NCI-H526 (cell line): Measurements from ENCODE around the gene PEX5L.

Experiments used
- DNase-seq, 2 experiments: peaks; one replicate each; lab custom pipeline; 2025; lab: John Stamatoyannopoulos, UW

PEX5L gene

DNA sequence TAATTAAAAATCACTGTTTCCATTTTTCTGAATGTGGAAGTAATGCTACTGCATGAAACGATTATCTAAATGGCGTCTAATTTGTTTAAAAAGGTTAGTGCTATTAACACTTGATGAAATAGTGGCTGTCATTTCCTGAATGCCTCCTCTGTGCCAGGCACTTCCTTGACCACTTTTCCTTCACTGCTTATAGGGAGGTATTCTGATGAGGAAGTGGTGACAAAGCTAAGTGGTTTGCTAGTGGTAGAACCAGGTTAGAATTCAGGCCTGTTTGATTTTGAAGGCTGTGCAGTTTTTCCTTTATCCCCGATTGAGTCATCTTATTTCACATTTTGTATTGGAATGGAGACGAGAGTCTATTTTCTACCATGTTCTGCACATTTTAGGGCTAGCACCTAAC is 264.9 kb downstream of the PEX5L start:
- DNase-seq, result no peak

DNA sequence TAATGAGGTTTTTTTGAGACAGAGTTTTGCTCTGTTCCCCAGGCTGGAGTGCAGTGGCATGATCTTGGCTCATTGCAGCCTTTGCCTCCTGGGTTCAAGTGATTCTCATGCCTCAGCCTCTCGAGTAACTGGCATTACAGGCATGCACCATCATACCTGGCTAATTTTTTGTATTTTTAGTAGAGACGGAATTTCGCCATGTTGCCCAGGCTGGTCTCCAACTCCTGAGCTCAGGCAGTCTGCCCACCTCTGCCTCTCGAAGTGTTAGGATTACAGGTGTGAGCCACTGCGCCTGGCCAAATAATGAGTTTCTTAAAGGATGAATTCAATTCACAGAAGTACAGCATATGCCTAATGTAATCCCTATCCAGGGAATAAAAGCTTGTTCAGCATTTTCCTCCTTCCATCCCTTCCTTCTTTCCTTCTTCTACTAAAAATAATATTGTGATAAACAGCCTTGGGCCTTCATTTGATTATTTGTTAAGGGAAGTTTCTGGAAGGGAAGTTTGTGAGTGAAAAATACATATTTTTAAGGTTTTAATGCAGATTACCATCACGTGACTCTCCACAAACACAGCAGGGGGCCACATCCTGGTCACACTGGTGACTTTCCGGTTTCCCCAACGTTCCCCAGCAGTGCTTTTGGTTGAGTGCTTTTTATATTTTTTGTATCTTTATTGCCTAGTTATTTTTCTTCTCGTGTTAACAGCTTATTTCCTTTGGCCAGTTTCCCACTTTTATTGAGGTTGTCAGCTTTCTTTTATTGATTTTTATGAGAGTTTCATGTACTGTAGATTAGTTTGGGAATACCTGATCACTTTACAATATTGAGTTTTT is 267.1 kb downstream of the PEX5L start:
- no peak for DNase-seq

DNA sequence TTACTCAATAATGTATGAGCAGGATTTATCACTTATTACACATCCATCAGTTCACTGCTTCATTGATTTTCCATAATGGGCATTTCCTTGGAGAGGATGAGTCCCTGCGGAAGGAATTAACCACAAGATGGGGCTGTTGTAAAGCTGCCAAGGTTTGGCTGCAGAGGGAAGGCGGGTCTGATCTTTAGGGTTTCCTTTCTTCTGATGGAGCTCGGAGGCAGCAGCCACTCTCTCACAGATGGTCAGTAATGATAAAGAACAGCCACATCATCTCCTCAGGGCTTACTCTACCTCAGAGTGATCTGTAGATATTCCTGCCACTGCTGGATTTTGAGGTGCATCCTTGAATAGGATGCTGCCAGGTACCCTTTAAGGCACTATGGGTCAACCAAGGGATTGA is 268.7 kb downstream of the PEX5L start:
- DNase-seq, result peak; percentile 42 to 69

DNA sequence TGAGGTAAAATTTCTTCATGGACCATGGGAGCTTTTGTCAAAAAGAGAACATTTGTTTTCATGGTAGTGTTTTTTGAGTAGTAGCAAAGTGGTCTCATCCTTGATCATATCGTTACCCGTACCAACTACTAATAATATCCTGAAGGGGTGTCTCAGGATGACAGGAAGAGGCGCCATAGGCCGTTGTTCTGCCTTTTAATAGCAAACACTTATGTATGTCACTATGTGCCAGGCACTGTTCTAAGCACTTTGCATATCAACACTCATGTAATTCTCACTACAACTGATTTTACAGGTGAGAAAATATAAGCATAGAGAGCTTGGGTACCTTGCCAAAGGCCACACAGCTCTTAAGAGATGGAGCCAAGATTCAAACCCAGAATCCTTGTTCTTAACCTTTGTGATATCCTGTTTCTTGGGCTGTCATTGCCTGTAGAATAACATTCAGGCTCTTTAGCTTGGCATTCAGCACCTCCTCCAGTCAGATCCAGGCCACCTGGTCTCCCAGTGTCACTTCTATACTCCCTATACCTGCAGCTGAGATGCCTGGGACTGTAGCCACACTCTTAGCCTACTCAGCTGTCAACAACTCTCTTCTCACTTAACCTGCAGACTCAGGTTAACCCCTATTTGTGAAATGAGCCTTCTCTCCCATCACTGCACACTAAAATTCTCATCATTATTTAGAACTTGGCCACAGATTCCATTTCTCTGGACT is 270.2 kb downstream of the PEX5L start:
- no peak for DNase-seq

DNA sequence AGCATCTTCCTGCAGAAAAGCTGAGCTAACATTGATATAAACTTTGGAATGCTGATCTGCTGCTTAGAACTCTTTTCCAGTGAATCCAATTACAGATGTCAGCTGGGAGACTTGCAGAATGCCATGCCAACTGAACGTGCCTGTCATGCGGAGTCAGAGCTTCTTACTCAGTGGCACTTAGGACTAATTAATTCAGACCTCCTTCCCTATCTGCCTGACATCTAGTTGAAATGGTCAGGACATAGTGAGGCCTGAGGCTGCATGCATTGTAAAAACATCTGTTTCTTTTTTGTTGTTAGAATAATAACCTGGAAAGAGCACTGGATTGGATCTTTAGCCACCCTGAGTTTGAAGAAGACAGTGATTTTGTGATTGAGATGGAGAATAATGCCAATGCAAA is 271.3 kb downstream of the PEX5L start:
- DNase-seq, result no peak

DNA sequence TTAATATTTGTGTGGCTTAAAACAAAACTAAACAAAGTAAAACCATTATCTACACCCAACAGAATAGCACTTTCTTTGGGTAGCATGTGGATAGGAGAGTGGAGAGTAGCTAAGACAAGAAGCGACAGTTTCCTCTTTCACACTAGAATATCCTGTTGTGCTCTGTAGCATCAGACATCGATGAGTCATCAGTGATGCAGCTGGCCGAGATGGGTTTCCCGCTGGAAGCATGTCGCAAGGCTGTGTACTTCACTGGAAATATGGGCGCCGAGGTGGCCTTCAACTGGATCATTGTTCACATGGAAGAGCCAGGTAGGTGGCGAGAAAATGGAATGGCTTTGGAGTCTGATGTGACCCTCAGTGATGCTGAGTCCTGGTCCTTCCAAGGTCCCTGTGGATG is 275.8 kb downstream of the PEX5L start:
- DNase-seq, result no peak

DNA sequence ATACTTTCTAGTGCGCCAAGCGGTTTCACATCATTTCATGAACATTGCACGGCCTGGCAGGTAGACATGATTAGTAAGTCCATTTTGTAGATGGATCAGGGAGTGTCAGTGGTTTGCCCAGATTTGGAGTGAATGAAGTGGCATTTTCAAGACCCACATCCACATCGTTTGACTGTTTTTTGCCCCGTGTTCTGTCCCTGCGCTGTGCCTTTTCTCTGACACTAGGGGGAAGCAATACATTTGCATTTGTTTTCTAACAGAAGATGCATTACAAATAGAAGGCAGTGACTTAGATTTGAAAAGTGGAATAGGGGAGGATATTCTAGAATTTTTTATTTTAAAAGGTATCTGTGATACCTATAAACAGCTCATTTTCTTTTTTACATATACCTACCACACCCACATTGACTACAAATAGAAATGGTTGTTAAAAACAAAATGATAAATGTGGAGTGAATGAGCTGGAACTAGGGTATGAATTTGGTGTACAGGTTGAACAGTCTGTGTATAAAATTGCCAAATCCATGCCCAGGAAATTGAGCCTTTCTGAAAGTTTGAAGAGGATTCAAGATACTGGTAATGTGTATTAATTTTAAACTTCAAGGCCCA is 285.9 kb downstream of the PEX5L start:
- peak in 1 of 2 experiments; percentile 47 for DNase-seq

DNA sequence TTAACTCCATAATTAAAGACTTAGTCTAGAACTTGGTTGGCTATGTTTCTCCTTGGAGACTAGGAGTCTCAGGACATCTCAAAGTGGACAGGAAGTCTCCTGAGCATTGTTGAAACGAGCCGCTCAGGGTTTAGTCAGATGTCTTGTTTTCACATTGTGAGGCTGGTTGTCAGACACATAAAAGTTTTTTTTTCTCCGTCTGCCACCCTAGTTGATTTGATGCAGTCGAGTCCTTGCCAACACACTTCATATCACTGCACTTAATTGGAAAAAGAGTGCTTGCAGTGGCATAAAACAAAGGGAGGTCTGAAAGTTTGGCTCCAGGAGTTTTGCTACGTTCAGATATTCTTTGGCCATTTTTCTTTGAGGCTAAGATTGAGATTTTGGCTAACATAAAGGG is 291.0 kb downstream of the PEX5L start:
- no peak for DNase-seq

DNA sequence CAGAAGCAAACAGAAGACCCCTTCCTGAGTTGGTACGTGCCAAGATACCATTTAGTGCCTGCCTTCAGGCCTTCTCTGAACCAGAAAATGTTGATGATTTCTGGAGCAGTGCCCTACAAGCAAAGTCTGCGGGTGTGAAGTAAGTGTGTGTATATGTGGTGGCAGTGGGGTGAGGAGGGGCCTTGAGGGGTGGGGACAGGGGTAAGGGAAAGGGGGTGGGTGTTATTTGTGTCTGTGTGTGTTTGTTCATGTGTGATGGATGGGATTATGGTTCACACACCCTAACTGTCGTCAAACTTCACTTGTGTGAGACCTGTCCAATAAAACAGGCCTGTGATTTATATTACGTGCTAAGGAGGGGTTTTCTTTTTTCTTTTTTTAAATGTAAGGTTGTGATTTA is 291.7 kb downstream of the PEX5L start:
- DNase-seq, result no peak
